ENCODE measurements around the gene BMP6. TPM values are rescaled to one million over a fixed set of nuclear protein-coding genes. Genes with fewer than 3 reads are reported as not detected.

BMP6 gene
- total and polyA plus RNA-seq, 2 of the 8 experiments (the other 6 are each of a cell fraction or from before 2014, with no cell fraction given) = 2.0 to 2.1 TPM

DNA sequence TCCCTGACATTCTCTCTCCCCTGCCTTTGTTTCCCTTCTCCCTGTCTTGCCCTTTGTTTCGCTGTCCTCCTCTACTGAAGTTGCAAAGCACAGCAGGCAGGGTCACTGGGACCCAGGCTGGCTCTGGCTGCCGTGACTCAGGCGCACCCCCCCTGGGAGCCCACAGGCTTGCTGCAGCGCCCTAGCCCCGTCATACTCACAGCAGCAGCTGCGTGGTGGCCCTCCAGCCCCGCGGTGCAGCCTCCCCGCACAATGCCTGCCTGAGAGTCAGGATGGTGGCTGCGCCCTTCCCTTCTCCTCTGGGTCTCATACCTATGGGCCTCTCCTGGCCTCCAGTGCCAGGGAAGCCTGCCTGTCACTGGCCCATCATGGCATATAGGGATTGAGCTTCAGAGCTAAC lies 143.0 kb downstream of the BMP6 start:
- CTCF ChIA-PET (ENCODE audit: partially characterized antibody) = interaction anchor here (0.6 to 1.2 kb wide), 3 partner anchors 37 to 196 kb away, joined by 3 to 4 read pairs (median 3); no protein-coding TSS in a partner anchor
- H3K9ac ChIP-seq (replicated peaks in 1 of 4; ENCODE audit: extremely low read depth in 1 of 4, low read depth in 3 of 4, low read length in 3 of 4) = no peak overlapping the region
- H3K4me2 ChIP-seq (ENCODE audit: insufficient read depth in 1 of 2, low read depth in 2 of 2, low read length in 2 of 2) = no peak overlapping the region
- H3K4me1 ChIP-seq (replicated peaks in 1 of 4; ENCODE audit: control insufficient read depth in 3 of 4, insufficient read depth in 4 of 4, low read length in 3 of 4) = 0 out of 7 replicates have a peak, but pooled peaks cover 0 to 2% (median 0%) of the 10 kb centered on the region in 4 experiments
- no peak overlapping the region for H3K14ac ChIP-seq (ENCODE audit: insufficient read length)
- H2BK120ac ChIP-seq (replicated peaks; ENCODE audit: low read depth, low read length) = no peak overlapping the region
- no peak overlapping the region for H4K5ac ChIP-seq (ENCODE audit: insufficient read length, low read depth, low read length)
- no peak overlapping the region for H2BK5ac ChIP-seq (ENCODE audit: low read depth, low read length)
- H3K23me2 ChIP-seq (ENCODE audit: low read depth, low read length) = no peaks in the 10 kb centered on the region
- no peak overlapping the region for H3K23ac ChIP-seq (ENCODE audit: insufficient read length)
- H4K20me1 ChIP-seq (replicated peaks in 1 of 2; ENCODE audit: control insufficient read depth in 1 of 2, insufficient read depth in 2 of 2, low read length in 2 of 2) = no peaks in the 10 kb centered on the region
- H4K91ac ChIP-seq (replicated peaks; ENCODE audit: insufficient read length, low read length) = no peak overlapping the region
- no peak overlapping the region for H2BK15ac ChIP-seq (ENCODE audit: low read length)
- H2BK12ac ChIP-seq (ENCODE audit: low read depth, low read length) = no peak overlapping the region
- H3K79me1 ChIP-seq (ENCODE audit: low read depth, low read length) = no peaks in the 10 kb centered on the region
- FAIRE-seq (no peak), DNase-seq (ENCODE audit: low read depth in 1 of 2, low spot score in 2 of 2) (no peak)
- H2AK5ac ChIP-seq (ENCODE audit: low read depth, low read length) = no peak overlapping the region
- no peak overlapping the region for H3K4me3 ChIP-seq (ENCODE audit: extremely low read depth in 1 of 4, insufficient read depth in 2 of 4, low read depth in 3 of 4, low read length in 4 of 4)
- POLR2A ChIA-PET (ENCODE audit: partially characterized antibody) = interaction anchor here (1.3 kb wide), 2 partner anchors 11 to 183 kb away, joined by 3 to 4 read pairs; no protein-coding TSS in a partner anchor
- no peak overlapping the region for H3K18ac ChIP-seq (ENCODE audit: extremely low read depth, low read length)
- H3K79me2 ChIP-seq (ENCODE audit: control insufficient read depth in 1 of 2, insufficient read depth in 2 of 2, low read length in 2 of 2) = no peaks in the 10 kb centered on the region
- WGBS, 2 experiments (ENCODE audit: extremely low coverage in 1 of 2, insufficient coverage in 1 of 2, insufficient read length in 1 of 2, insufficient replicate concordance in 2 of 2, low coverage in 1 of 2, low lambda C conversion rate in 2 of 2, missing lambda C conversion rate in 1 of 2) = 93% methylated on average over 10 of the region's 10 CpGs; no CpG with 5 or more reads in 1 of the 2 experiments
- H3K56ac ChIP-seq (replicated peaks; ENCODE audit: insufficient read length, low read depth, low read length) = no peak overlapping the region
- H3K27ac ChIP-seq (ENCODE audit: low read depth, low read length) = no peak overlapping the region
- no peak overlapping the region for H3K4ac ChIP-seq (replicated peaks; ENCODE audit: insufficient read length, low read depth, low read length)
- H2BK20ac ChIP-seq (ENCODE audit: low read length) = no peak overlapping the region
- no peak overlapping the region for H4K8ac ChIP-seq (ENCODE audit: extremely low read depth, insufficient read depth, low read length)
- peaks cover 9 to 11% of the 10 kb centered on the region in 2 experiments for H3K9me3 ChIP-seq (ENCODE audit: insufficient read depth in 2 of 2, low read depth in 1 of 2, low read length in 1 of 2)
- no peaks in the 10 kb centered on the region; a peak in 1 of 7 replicates for H3K27me3 ChIP-seq (replicated peaks in 1 of 4; ENCODE audit: control insufficient read depth in 3 of 4, extremely low read depth in 1 of 4, insufficient read depth in 3 of 4, low read length in 3 of 4)
- no peaks in the 10 kb centered on the region for H3K36me3 ChIP-seq (ENCODE audit: control insufficient read depth in 2 of 4, insufficient read depth in 4 of 4, low read length in 3 of 4)
- H2AFZ ChIP-seq (ENCODE audit: low read length) = no peak overlapping the region
- TF ChIP-seq CBX5 (IDR thresholded peaks at IDR 0.05; ENCODE audit: low read depth, low read length) (no peak), MAFK (IDR thresholded peaks at IDR 0.05; ENCODE audit: low read depth, low read length) (no peak), HDAC6 (IDR thresholded peaks at IDR 0.05; ENCODE audit: low read depth, low read length) (no peak), BRCA1 (IDR thresholded peaks at IDR 0.05; ENCODE audit: low read depth, low read length) (no peak), SAP30 (IDR thresholded peaks at IDR 0.05; ENCODE audit: insufficient read depth, insufficient replicate concordance, low read length) (no peak), SUZ12 (IDR thresholded peaks at IDR 0.05; ENCODE audit: low read length) (no peak), GTF2F1 (IDR thresholded peaks at IDR 0.05; ENCODE audit: borderline replicate concordance, low read depth, low read length) (no peak), SP1 (IDR thresholded peaks at IDR 0.05; ENCODE audit: low read depth, low read length) (no peak), CREB1 (IDR thresholded peaks at IDR 0.05) (no peak), SP2 (IDR thresholded peaks at IDR 0.05; ENCODE audit: low read length) (no peak)
- TF ChIP-seq, protein P1, sequence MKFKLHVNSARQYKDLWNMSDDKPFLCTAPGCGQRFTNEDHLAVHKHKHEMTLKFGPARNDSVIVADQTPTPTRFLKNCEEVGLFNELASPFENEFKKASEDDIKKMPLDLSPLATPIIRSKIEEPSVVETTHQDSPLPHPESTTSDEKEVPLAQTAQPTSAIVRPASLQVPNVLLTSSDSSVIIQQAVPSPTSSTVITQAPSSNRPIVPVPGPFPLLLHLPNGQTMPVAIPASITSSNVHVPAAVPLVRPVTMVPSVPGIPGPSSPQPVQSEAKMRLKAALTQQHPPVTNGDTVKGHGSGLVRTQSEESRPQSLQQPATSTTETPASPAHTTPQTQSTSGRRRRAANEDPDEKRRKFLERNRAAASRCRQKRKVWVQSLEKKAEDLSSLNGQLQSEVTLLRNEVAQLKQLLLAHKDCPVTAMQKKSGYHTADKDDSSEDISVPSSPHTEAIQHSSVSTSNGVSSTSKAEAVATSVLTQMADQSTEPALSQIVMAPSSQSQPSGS (IDR thresholded peaks at IDR 0.05; ENCODE audit: low read length) = no peak
- TF ChIP-seq, protein P2, sequence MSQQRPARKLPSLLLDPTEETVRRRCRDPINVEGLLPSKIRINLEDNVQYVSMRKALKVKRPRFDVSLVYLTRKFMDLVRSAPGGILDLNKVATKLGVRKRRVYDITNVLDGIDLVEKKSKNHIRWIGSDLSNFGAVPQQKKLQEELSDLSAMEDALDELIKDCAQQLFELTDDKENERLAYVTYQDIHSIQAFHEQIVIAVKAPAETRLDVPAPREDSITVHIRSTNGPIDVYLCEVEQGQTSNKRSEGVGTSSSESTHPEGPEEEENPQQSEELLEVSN (IDR thresholded peaks at IDR 0.05) = no peak

Measured in H1 (cell line).